HepG2 (cell line): ENCODE results near the gene YIPF4. TPM values are rescaled to one million over a fixed set of nuclear protein-coding genes. Genes with fewer than 3 reads are reported as not detected.
A peak's percentile ranks its signal among the peaks of the same experiment; 100 is the strongest.

ENCODE experiments used
- AHR ChIP-seq: IDR thresholded peaks from 2 replicates; pipeline ENCODE4 v1.6.1; 2018; ENCODE audit warnings: missing genetic modification reagents, missing compliant biosample characterization
- BCL6 ChIP-seq: IDR thresholded peaks from 2 replicates; pipeline ENCODE4 v1.6.1; 2016; ENCODE audit warnings: missing genetic modification reagents, missing compliant biosample characterization
- CERS6 ChIP-seq: sonication (generic); formaldehyde crosslinking; IDR thresholded peaks from 2 replicates; pipeline ENCODE4 v1.5.0; 2020; ENCODE audit warnings: missing genetic modification reagents
- NFKB2 ChIP-seq: sonication (generic); formaldehyde crosslinking; IDR thresholded peaks from 2 replicates; pipeline ENCODE4 v1.4.0; 2020; ENCODE audit warnings: missing genetic modification reagents, borderline replicate concordance
- POLR2AphosphoS5 ChIP-seq: IDR thresholded peaks from 2 replicates; pipeline ENCODE4 v1.6.1; 2012; ENCODE audit warnings: low read depth, low read length
- PRDM10 ChIP-seq: sonication (generic); formaldehyde crosslinking; IDR thresholded peaks from 2 replicates; pipeline ENCODE4 v1.4.0; 2020; ENCODE audit warnings: low read depth, missing genetic modification reagents
- RFX5 ChIP-seq: IDR thresholded peaks from 2 replicates; pipeline ENCODE4 v1.6.1; 2011; ENCODE audit warnings: low read depth, low read length, improper control_type of control experiment
- ZNF142 ChIP-seq: sonication (generic); formaldehyde crosslinking; IDR thresholded peaks from 2 replicates; pipeline ENCODE4 v1.4.0; 2020; ENCODE audit warnings: missing genetic modification reagents
- ZNF260 ChIP-seq: sonication (generic); formaldehyde crosslinking; IDR thresholded peaks from 2 replicates; pipeline ENCODE4 v1.4.0; 2020; ENCODE audit warnings: missing genetic modification reagents, low read depth, mild to moderate bottlenecking, borderline replicate concordance
- ZNF276 ChIP-seq: sonication (generic); formaldehyde crosslinking; IDR thresholded peaks from 2 replicates; pipeline ENCODE4 v1.4.0; 2020; ENCODE audit warnings: mild to moderate bottlenecking, low read depth, missing genetic modification reagents
- ZNF382 ChIP-seq: sonication (generic); formaldehyde crosslinking; IDR thresholded peaks from 2 replicates; pipeline ENCODE4 v1.5.0; 2020; ENCODE audit warnings: missing genetic modification reagents, mild to moderate bottlenecking, borderline replicate concordance
- ZNF44 ChIP-seq: sonication (generic); formaldehyde crosslinking; IDR thresholded peaks from 2 replicates; pipeline ENCODE4 v1.5.1; 2020; ENCODE audit warnings: mild to moderate bottlenecking, missing genetic modification reagents
- ZNF496 ChIP-seq: sonication (generic); formaldehyde crosslinking; IDR thresholded peaks from 2 replicates; pipeline ENCODE4 v1.8.1; 2023; ENCODE audit warnings: mild to moderate bottlenecking, moderate library complexity, missing genetic modification reagents; ENCODE audit not compliant: insufficient replicate concordance
- ZNF644 ChIP-seq: IDR thresholded peaks from 2 replicates; pipeline ENCODE4 v1.6.1; 2016; ENCODE audit warnings: low read depth
- ZSCAN20 ChIP-seq: sonication (generic); formaldehyde crosslinking; IDR thresholded peaks from 2 replicates; pipeline ENCODE4 v1.4.0; 2020; ENCODE audit warnings: missing genetic modification reagents, mild to moderate bottlenecking, borderline replicate concordance
- ZSCAN31 ChIP-seq: sonication (generic); formaldehyde crosslinking; IDR thresholded peaks from 2 replicates; pipeline ENCODE4 v1.5.0; 2020; ENCODE audit warnings: low read depth, mild to moderate bottlenecking, missing genetic modification reagents
- polyA plus RNA-seq, 8 experiments: library from polyadenylated mRNA; depleted of rRNA in 3 of 8; stranded (reverse) in 7 of 8; unstranded in 1 of 8; fragments of >200 nt; fragmentation: Illumina TruSeq in 4 of 8; extraction: Trizol in 4 of 8; gene quantifications; 2 replicates each; pipeline versions ENCODE4 v1.2.1 to v1.2.3, GENCODE V29; 2011 to 2016; ENCODE audit warnings: low read depth in 4 of 8, missing spikeins in 1 of 8, mixed read lengths in 1 of 8; ENCODE audit not compliant: insufficient read depth in 1 of 8
- total RNA-seq, 5 experiments: library from RNA; depleted of rRNA; stranded (reverse); fragments of >200 nt; fragmentation: Illumina TruSeq; extraction: Trizol; gene quantifications; 2 replicates each; pipeline ENCODE4 v1.2.3, GENCODE V29; 2016; ENCODE audit warnings: low read depth in 1 of 5

The YIPF4 gene
- total and polyA plus RNA-seq, 2 of the 13 experiments (the other 11 are each of a cell fraction or from before 2014, with no cell fraction given), result 19.0 to 43.9 TPM

GRCh38 chr2:32357318-32358110 lies 79.8 kb downstream of the YIPF4 start (continued):
- peak; percentile 94 for TF ChIP-seq ZNF142 (CRISPR knock-in tag)
- no peak for TF ChIP-seq ZNF496 (CRISPR knock-in tag)
- peak; percentile 96 for TF ChIP-seq ZNF276 (CRISPR knock-in tag)
- TF ChIP-seq ZSCAN31 (CRISPR knock-in tag), result no peak; the same call in 1 of the 2 replicates
- TF ChIP-seq ZNF382 (CRISPR knock-in tag), result no peak
- TF ChIP-seq ZSCAN20 (CRISPR knock-in tag), result no peak; the same call in 1 of the 2 replicates
- TF ChIP-seq RFX5, result no peak
- no peak for TF ChIP-seq ZNF260 (CRISPR knock-in tag)
- no peak for TF ChIP-seq ZNF44
- TF ChIP-seq BCL6, result no peak; the same call in 1 of the 2 replicates
- no peak for TF ChIP-seq POLR2AphosphoS5
- TF ChIP-seq PRDM10 (CRISPR knock-in tag), result no peak
- peak; percentile 13; the same call in 1 of the 2 replicates for TF ChIP-seq CERS6
- TF ChIP-seq NFKB2 (CRISPR knock-in tag), result no peak; the same call in 1 of the 2 replicates
- peak; percentile 81; the same call in 1 of the 2 replicates for TF ChIP-seq AHR (CRISPR knock-in tag)
- TF ChIP-seq ZNF644, result no peak
